ENCODE measurements around the gene DDX21.
"Not testable (repeated sequence)": the region's sequence is repeated elsewhere in the genome, so short reads cannot be mapped to it uniquely, and the experiment has no call there.

The DDX21 gene

DNA sequence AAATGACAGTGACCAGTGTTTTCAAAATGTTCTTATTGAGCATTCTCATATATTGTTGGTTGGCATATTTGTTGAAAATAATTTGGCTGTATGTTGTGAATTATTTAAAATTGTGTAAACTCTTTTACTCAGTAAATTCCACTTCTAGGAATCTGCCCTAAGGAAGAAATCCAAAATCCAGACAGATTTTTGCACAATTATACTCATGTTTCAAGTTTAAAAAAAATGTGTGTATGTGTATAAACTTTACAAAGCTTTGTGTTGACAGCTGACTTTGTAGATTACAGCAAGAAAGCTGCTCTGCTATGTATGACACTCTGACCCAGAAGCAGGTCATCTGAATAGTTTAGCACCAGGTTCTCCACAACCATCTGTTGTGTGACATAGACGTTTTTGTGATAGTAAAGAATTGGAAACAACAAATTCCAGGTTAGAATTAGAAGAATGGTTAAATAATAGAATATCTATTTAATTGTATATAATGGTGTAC lies 54.2 kb downstream of the DDX21 start (continued):
- TF ChIP-seq, protein P1, sequence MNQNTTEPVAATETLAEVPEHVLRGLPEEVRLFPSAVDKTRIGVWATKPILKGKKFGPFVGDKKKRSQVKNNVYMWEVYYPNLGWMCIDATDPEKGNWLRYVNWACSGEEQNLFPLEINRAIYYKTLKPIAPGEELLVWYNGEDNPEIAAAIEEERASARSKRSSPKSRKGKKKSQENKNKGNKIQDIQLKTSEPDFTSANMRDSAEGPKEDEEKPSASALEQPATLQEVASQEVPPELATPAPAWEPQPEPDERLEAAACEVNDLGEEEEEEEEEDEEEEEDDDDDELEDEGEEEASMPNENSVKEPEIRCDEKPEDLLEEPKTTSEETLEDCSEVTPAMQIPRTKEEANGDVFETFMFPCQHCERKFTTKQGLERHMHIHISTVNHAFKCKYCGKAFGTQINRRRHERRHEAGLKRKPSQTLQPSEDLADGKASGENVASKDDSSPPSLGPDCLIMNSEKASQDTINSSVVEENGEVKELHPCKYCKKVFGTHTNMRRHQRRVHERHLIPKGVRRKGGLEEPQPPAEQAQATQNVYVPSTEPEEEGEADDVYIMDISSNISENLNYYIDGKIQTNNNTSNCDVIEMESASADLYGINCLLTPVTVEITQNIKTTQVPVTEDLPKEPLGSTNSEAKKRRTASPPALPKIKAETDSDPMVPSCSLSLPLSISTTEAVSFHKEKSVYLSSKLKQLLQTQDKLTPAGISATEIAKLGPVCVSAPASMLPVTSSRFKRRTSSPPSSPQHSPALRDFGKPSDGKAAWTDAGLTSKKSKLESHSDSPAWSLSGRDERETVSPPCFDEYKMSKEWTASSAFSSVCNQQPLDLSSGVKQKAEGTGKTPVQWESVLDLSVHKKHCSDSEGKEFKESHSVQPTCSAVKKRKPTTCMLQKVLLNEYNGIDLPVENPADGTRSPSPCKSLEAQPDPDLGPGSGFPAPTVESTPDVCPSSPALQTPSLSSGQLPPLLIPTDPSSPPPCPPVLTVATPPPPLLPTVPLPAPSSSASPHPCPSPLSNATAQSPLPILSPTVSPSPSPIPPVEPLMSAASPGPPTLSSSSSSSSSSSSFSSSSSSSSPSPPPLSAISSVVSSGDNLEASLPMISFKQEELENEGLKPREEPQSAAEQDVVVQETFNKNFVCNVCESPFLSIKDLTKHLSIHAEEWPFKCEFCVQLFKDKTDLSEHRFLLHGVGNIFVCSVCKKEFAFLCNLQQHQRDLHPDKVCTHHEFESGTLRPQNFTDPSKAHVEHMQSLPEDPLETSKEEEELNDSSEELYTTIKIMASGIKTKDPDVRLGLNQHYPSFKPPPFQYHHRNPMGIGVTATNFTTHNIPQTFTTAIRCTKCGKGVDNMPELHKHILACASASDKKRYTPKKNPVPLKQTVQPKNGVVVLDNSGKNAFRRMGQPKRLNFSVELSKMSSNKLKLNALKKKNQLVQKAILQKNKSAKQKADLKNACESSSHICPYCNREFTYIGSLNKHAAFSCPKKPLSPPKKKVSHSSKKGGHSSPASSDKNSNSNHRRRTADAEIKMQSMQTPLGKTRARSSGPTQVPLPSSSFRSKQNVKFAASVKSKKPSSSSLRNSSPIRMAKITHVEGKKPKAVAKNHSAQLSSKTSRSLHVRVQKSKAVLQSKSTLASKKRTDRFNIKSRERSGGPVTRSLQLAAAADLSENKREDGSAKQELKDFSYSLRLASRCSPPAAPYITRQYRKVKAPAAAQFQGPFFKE (tag by site-specific recombination; IDR thresholded peaks at IDR 0.05; ENCODE audit: borderline replicate concordance) = no peak
- TF ChIP-seq HOXC10 (CRISPR knock-in tag; IDR thresholded peaks at IDR 0.05) (no peak), BCL11A (tag by site-specific recombination; IDR thresholded peaks at IDR 0.05; ENCODE audit: low read depth) (no peak), ZNF660 (tag by site-specific recombination; IDR thresholded peaks at IDR 0.05) (no peak), ZNF2 (tag by site-specific recombination; IDR thresholded peaks at IDR 0.05) (no peak)

- H3K4me1 ChIP-seq (ENCODE audit: control insufficient read depth, insufficient read depth, low read length); H3K27ac ChIP-seq (ENCODE audit: extremely low read depth, low read depth, low read length); H3K4me3 ChIP-seq (ENCODE audit: low read depth, low read length); H3K9me3 ChIP-seq (ENCODE audit: control insufficient read depth, insufficient read depth, low read depth, low read length); CTCF ChIA-PET; POLR2A ChIA-PET: not testable (repeated sequence)
- peaks cover 64 to 87% of the 10 kb centered on the region in 2 experiments for H3K36me3 ChIP-seq (ENCODE audit: control insufficient read depth in 2 of 2, insufficient read depth in 1 of 2, low read length in 2 of 2)
These were observed 56.8 kb downstream of the DDX21 start for GRCh38 chr10:69012778-69013177.

- TF ChIP-seq ZNF621 (tag by site-specific recombination; IDR thresholded peaks at IDR 0.05) (no peak), ZNF792 (tag by site-specific recombination; IDR thresholded peaks at IDR 0.05) (no peak), ZNF837 (tag by site-specific recombination; IDR thresholded peaks at IDR 0.05) (no peak), ZNF747 (tag by site-specific recombination; IDR thresholded peaks at IDR 0.05) (no peak), ZBTB48 (tag by site-specific recombination; IDR thresholded peaks at IDR 0.05) (no peak), KLF8 (tag by site-specific recombination; IDR thresholded peaks at IDR 0.05) (no peak)
- TF ChIP-seq, protein P2, sequence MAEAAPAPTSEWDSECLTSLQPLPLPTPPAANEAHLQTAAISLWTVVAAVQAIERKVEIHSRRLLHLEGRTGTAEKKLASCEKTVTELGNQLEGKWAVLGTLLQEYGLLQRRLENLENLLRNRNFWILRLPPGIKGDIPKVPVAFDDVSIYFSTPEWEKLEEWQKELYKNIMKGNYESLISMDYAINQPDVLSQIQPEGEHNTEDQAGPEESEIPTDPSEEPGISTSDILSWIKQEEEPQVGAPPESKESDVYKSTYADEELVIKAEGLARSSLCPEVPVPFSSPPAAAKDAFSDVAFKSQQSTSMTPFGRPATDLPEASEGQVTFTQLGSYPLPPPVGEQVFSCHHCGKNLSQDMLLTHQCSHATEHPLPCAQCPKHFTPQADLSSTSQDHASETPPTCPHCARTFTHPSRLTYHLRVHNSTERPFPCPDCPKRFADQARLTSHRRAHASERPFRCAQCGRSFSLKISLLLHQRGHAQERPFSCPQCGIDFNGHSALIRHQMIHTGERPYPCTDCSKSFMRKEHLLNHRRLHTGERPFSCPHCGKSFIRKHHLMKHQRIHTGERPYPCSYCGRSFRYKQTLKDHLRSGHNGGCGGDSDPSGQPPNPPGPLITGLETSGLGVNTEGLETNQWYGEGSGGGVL (tag by site-specific recombination; IDR thresholded peaks at IDR 0.05) = no peak
- TF ChIP-seq, protein P3, sequence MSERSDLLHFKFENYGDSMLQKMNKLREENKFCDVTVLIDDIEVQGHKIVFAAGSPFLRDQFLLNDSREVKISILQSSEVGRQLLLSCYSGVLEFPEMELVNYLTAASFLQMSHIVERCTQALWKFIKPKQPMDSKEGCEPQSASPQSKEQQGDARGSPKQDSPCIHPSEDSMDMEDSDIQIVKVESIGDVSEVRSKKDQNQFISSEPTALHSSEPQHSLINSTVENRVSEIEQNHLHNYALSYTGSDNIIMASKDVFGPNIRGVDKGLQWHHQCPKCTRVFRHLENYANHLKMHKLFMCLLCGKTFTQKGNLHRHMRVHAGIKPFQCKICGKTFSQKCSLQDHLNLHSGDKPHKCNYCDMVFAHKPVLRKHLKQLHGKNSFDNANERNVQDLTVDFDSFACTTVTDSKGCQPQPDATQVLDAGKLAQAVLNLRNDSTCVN (tag by site-specific recombination; optimal IDR thresholded peaks at IDR 0.05) = no peak
- TF ChIP-seq, protein P4, sequence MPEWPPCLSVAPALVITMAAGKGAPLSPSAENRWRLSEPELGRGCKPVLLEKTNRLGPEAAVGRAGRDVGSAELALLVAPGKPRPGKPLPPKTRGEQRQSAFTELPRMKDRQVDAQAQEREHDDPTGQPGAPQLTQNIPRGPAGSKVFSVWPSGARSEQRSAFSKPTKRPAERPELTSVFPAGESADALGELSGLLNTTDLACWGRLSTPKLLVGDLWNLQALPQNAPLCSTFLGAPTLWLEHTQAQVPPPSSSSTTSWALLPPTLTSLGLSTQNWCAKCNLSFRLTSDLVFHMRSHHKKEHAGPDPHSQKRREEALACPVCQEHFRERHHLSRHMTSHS (tag by site-specific recombination; IDR thresholded peaks at IDR 0.05) = no peak
- Histone ChIP-seq H3K4me1 (ENCODE audit: control insufficient read depth, insufficient read depth, low read length) (no peaks in the 10 kb centered on the region), H3K4me3 (ENCODE audit: low read depth, low read length) (no peak overlapping the region), H3K36me3 (ENCODE audit: control insufficient read depth in 2 of 2, insufficient read depth in 1 of 2, low read length in 2 of 2) (peaks cover 62 to 80% of the 10 kb centered on the region in 2 experiments), H3K9me3 (ENCODE audit: control insufficient read depth, insufficient read depth, low read depth, low read length) (no peaks in the 10 kb centered on the region), H3K27ac (ENCODE audit: extremely low read depth, low read depth, low read length) (no peak overlapping the region)
- ChIA-PET CTCF (interaction anchor here (0.6 kb wide), 1 partner anchor 13 kb away, joined by 4 read pairs; no protein-coding TSS in a partner anchor), POLR2A (no interaction called here)
These were observed 58.2 kb downstream of the DDX21 start for GRCh38 chr10:69014171-69014570.

Measured in HEK293 (cell line).